Retina (tissue), 1 donor: Measurements from ENCODE around the gene TOPBP1.

Experiments
- DNase-seq: peaks from one replicate; pipeline ENCODE4 v3.0.0-alpha.2; 2016

Gene TOPBP1

DNA sequence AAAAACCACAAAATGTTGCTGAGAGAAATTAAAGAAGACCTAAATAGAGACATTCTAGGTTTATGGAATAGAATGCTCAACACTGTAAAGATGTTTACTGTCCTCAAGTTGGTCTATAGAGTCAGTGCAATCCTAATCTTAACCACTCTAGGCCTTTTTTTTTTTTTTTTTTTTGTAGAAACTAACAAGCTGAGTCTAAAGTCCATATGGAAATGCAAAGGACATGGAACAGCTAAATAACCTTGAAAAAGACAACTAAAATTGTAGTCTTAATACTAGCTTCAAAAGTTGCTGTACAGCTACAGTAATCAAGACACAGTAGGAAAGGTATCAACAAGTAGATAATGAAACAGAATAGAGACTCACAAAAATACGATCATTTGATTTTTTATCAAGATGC is 55.4 kb downstream of the TOPBP1 start:
- DNase-seq, result no peak

DNA sequence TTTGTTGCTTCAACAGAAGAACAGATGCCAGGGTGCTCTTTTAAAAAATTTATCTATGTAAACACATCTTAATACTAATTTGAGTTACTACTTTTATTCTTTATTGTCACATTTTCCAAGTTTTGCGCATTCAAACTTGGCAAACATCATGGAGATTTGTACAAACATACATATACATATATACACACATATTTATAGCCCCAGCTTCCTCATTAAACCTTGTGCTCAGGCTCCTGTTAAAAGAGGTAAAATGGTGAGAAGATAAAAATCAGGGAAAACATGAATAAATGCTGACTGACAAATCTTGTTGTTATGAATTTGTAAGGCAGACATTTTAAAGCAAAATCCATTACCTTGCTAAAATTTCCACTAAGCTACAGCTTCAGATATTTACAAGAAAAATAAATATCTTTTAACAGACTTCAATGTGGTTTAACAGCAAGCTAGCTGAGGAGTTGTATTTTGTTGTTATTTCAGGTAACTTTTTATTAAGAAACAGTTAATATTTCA is 61.1 kb downstream of the TOPBP1 start:
- DNase-seq, result no peak

DNA sequence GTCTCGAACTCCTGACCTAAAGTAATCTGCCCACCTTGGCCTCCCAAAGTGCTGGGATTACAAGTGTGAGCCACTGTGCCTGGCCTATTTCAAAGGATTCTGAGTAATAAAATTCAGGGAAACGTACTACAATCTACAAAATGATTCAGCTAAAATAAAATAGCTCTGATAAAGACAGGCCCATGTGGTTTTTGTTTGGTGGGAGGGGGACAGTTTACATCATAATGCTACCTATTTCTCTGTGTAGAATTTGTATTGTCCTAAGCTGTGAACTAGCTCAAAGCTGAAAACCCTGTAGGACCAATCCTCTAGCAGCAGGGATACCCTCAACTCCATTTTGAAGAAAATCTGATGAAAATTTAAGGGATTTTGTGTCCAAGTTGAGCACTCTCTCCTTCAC is 62.5 kb downstream of the TOPBP1 start:
- no peak for DNase-seq

DNA sequence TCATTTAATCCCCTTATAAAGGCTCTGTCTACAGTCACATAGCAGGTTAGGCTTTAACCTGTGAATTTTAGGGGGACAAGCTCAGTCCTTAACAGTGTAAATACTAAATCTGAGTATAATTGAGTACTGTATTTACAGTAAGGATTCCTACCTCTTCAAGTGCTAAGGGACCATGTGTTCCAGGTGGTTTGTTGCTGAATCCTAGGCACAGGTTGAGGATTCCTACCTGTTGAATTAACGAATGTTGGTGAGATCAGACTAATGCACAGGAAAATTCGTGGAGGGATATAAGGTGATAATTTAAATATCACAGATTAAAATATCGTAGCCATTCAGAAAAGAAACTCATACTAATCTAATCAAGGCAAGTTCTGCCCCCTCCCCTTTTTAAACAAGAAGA is 63.3 kb downstream of the TOPBP1 start:
- DNase-seq, result no peak

DNA sequence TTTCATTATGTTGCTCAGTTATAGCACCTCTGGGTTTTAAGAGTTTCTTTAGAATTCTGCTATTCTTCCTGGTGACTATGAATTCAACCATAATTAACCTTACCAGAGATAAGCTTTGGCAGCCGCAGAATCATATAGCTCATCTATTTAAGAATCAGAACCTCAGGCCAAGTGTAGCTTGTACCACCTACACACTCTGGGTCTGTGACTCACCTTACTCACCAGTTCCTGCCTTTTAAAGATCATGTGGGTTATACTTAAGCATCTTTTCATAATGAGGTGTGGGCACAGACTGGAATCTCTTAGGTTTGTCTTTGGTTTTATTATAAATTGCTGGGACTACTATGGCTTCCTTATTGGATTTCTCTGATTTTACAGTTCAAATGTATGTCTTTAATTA is 66.4 kb downstream of the TOPBP1 start:
- DNase-seq, result no peak

DNA sequence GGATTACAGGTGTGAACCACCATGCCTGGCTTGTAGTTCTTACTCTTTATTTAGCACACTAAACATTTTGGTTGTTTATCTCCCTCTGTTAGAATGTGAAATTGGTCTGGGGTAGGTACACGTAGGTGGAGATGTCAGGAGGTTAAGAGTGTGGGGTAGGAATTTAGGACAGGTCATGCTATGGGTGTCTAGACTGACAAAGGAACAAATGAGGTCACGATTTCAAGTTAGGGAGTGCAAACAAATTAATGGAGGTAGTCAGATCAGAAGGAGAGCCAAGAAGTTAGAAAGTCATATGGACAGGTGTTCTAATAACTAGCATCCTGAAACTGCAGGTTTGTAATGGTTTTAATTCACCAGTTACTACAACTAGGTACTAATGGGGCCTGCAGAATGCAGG is 68.5 kb downstream of the TOPBP1 start:
- DNase-seq, result no peak

DNA sequence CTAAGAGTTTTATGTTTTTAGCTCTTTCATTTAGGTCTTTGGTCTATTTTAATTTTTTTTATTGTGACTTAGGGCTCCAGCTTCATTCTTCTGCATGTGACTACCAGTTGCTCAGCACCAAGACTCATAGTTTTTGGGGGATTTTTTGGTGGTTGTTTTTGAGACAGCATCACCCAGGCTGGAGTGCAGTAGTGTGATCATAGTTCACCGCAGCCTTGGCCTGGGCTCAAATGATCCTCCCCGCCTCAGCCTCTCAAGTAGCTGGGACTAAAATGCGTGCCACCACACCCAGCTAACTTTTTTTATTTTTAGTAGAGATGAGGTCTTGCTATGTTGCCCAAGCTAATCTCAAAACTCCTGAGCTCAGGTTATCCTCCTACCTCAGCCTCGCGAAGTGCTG is 68.9 kb downstream of the TOPBP1 start:
- DNase-seq, result no peak

DNA sequence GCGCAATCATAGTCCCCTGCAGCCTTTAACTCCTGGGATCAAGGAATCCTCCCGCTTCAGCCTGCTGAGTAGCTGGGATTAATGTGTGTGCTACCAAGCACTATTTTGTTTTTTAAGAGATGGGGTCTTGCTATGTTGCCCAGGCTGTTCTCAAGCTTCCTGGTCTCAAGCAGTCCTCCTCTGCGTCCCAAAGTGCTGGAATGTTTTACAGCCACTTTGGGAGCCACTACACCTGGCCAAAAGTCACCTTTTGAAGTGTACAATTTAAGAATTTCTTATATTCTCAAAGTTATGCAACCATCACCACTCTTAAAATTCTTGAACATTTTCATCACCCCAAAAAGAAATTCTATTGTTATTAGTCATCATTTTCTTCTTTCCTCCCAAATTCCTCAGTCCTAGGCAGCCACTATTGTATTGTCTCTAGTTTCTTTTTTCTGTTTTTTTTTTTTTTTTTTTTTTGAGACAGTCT is 70.4 kb downstream of the TOPBP1 start:
- no peak for DNase-seq

DNA sequence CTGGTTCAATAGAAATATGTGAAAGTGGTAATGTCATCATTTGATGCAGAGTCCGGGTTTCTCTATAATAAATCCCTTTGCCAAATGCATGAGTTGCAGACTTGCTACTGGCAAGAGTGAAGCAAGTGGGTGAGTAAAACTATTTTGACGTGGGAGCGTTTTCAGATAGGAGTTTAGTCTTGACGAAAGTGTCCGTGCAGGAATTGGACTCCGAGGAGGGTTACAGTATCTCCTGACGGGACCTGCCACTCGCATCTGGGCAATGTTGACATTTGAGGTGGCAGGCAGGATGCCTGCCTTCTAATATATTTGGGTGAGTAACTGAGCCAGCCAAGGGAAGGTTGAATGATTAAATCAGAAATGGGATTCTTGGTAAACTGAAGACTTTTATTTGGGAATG is 72.2 kb downstream of the TOPBP1 start:
- DNase-seq, result no peak

DNA sequence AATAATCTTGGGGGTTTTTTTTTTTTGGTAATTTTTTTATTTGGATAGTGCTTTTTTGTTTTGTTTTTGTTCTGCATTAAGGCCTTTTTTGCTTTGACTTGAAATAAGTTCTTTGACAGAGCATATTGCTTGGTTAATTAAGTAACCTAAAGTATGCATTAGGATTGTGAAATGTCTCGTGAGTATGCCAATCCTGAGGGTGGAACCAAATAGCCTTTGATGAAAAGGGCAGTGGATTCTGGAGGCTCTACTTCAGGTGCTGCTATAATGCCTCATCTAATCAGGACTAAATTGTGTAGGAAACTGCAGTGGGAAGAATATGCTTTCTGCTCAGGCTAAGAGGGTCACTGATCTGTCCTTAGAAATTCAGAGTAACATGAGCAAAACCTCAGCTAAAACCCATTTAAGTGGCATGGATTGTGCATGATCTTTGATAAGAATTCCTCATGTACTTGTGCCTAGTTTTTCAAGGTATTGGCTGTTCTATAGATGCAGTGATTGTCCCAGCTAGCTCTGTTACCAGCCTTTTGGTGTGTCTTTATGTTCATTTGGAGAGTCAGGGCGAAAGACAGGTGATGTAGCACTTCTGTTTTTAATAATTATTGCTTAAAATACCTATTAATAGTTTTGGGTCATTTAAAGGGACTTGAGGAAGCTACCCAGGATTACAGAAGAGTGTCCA is 72.8 kb downstream of the TOPBP1 start:
- DNase-seq, result no peak

DNA sequence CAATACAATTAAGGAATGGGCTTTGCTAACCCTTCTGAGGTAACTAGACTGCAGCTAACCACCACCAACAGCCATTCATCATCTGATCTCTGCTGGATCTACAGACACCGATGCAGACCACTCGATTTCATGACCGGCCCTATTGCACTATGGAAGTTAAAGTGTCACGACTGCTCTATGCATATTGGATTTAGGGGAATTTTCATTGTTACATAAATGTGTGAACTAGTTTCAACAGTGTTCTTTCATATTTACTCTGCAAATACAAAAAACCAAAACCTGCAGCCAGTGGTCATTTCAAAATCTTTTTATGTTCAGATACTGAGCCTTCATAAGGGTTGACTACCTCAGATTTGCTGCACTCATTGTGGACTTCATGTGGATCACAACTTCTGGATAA is 73.7 kb downstream of the TOPBP1 start:
- DNase-seq, result no peak

DNA sequence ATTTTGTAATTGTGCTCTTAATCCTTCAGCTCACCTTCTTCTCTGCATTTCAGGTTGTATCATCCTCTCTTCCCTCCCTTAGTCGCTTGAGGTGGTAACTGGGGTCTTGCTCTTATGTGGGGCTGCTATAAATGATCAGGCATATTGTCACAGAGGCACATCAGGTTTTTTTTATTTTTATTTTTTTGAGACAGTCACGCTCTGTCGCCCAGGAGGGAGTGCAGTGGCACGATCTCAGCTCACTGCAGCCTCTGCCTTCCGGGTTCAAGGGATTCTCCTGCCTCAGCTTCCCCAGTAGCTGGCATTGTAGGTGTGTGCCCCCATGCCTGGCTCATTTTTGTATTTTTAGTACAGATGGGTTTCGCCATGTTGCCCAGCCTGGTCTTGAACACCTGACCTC is 78.3 kb downstream of the TOPBP1 start:
- no peak for DNase-seq

DNA sequence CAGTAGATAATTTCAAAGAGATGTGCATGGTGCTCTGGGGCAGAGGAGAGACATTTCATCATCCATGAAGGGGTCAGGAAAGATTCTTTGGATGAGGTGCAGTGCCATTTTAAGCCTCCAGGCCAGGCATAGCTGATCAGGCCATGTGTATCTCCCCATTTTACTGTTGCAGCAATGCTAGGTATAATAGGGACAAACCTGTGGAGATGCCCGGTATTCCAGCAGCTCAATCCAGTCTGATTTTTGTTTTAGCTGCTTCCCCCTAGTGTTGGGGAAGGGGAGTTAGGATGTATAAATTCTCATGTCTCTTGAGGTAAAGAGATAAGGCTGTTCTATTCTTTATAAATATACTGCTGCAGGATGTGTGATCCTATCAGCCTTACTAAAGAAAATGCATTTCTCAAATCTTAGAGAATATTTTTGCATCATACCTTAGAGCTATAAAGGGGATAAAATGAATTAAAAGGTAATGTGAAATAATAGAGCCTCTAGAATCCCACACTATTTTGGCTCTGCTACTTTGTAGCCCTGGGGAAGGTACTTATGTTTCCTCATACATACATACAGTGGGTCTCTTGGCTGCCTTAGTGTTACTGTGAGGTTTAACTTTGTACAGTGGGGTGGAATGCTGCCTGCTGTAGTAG is 83.1 kb downstream of the TOPBP1 start:
- peak; percentile 21 for DNase-seq

DNA sequence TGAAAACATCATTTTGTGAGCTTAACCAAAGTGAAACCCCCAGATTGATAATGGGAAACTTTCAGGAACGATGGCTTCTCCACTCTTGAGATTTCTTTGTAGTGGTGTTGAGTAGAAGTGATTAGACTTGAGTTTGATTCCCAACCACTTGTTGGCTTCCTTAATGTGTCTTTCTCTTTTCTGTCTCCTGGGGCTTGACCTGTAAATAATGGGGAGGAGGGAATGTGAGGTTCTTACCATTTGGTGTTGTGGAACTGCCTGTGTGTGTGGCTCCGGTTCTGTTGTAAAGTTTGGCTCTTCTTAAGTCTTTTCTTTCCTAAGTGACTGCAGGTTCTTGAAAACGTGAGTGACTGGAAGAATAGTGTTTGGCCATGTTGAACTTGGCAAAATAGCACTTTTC is 85.6 kb downstream of the TOPBP1 start:
- no peak for DNase-seq

DNA sequence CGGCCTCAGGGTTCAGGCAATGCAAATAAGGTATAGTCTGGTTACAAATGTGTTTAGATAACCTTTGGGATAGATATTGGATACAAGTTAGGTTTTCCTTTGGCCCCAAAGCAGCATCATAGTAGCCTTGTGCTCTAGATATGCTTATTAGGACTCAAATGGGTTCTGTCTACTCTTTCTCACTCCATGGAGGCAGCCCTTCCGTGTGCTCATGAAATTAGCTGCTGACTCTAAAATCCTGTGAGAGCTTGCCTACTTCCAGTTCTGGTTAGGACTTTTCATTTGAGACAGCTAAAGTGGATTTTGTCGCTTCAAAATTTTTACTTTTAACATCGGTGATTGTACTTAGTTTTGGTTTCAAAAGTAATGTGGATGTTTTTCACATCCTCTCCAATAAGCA is 86.7 kb downstream of the TOPBP1 start:
- DNase-seq, result no peak

DNA sequence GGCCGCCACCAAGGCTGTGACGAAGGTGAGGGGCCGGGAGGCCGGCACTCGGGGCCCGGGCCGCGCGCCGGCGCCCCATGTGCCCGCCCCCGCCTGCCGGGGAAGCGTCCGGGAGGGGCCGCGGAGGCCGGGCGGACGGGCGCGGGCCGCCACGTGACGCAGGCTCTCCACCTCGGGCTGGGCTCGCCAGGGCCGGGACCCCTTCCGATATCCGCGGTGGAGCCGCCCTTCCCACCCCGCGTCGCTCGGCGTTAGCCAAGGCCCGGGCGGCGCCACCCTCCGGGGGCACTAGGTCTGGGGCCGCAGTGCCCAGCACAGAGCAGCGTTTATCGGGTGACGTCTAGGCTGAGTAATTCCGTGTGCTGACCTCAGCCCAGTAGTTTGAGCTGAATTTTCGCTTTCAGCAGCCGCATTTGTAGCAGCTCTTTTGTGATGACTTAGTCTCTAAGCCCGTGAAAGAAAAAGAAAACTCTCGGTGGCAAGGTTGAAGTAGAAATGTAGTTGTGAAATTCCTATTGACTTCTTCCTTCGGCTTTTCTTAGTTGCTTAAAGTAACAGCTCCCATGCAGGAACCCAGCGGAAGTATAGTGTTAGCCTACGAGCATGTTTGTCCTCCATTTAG is 87.4 kb downstream of the TOPBP1 start:
- DNase-seq, result peak; percentile 77

DNA sequence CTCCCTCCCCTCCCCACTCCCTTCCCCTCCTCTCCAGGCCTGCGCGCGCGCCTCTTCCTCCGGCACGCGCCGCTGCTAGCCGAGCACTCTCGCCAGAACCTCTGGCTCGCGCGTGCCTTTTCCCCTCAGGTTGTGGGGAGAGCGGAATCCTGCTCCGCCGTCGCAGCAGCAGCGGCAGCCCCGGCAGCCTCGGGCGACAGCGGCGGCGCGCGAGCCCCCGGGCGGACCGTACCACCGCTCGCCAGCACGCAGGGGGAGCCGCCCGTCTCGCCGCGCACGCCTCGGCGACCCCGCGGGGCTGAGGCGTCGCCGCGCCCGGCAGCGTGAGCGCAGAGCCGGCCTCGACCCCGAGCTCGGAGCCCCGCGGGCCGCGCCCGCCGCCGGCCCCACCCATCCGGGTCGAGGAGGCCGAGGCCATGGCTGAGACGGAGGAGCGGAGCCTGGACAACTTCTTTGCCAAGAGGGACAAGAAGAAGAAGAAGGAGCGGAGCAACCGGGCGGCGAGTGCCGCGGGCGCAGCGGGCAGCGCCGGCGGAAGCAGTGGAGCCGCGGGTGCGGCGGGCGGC is 88.0 kb downstream of the TOPBP1 start, which contains the start of gene CDV3:
Gene CDV3 (plus strand): TSS at position 58 of the 566 bp plus-strand sequence. CDS start 359 bp downstream, at position 417.
- DNase-seq, result no peak

DNA sequence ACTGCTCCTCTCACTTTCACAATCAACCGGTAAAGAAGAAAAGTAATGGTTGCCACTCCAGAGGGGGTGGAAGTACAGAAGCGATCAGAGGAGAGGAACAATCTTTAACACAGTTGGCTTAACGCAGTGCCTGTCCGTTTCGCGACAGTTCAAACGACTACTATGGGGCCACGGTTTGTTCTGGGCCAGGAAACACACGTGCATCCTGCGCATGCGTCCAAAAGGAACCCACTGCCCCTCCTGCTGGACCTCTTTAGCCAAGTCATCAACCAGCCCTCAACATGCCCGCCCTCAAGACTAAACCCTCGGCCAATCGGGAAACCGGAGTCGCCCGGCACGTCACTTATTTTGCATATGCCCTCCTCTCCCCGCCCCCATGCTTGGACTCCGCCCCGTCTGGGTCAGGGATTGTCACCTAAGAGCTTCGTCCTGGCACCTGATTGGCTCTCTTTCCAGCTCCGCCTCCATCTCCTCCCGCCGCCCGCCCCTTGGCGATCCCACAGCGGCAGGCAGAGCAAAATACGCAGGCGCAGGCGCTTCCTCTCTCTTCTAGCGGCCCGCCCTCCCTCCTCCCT is 88.6 kb downstream of the TOPBP1 start:
- peak; percentile 98 for DNase-seq

DNA sequence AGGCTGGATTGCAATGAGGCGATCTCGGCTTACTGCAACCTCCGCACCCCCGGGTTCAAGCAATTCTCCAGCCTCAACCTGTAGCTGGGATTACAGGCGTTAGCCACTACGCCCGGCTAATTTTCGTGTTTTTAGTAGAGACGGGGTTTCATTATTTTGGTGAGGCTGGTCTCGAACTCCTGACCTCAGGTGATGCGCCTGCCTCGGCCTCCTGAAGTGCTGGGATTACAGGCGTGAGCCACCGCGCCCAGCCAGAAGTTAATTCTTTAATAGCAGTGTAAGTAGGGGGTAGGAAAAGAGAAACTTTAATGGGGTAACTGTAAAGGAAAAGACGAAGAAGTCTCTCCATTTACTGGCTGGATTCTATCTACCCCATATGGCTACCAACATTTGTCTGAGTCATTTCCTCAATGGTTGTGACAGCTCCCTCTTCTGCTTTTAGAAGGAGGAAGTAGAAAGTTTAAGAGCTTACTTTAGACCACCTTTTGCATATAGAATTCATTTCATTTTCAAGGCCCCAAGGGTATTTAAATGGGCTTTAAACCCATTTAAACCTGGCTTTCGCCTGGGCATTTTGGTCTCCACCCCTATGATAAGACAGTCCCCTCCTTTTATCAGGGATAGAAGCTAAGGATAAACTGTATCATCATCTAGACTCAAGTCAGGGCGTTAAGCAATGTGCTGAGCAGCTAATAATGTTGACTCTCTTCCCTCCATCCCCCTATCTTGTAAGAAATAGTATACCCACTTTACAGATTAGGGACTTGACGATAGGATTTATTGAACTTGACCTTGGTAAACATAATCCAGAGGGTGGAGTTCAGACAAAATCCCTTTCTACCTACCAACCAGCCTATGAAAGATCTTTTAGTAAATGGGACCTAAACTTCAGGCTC is 89.3 kb downstream of the TOPBP1 start:
- no peak for DNase-seq

DNA sequence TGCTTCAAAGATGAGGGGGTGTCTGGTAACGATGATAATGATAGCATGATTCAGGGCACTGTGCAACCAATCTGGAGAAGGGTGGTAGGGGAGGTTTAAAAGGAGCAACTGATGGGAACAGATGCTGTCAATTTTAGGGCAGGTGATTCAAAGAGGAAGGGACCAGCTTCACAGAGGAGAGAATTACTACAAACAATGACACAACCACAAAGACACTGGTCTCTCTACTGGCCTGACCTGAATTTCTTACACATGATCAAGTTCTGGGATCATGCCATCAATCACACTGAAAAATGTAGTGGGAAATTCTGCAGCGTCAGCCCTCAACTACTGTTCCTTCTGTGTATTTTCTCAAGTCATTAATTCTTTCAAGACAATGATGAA is 90.8 kb downstream of the TOPBP1 start:
- DNase-seq, result no peak

DNA sequence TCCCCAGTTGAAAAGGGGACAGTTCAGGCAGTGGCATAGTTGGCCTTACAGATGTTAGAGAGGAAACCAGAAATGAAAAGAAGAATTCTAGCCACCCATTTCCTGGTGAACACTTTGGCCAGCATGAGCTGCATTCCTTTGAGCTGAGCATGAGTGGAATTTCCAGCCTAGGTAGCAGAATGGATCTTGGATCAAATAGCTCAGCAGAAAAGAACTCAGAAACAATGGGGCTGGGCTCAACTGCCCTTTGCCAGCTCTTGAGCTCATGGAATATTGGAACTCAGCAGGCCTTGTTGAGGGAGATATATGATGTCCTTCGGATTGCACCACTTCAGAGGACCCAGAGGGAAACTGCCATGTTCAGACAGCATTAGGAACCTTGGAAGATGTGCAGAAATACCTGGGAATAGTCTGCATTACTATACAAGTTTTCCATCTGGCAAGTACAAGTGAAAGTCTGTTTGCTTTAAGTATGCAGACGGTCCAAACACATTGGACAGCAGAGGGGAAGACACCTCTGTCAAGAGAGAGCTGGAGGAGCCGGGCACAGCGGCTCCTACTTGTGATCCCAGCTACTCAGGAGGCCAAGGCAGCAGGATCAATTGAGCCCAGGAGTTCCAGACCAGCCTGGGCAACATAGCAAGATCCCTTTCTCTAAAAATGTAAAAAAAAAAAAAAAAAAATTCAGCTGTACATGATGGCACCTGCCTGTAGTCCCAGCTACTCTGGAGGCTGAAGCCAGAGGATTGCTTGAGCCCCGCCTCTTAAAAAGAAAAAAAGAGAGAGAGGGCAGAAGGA is 91.4 kb downstream of the TOPBP1 start:
- DNase-seq, result no peak
